Thymus (tissue), 11 donors: ENCODE data around the gene OPRM1. TPM values are rescaled to one million over a fixed set of nuclear protein-coding genes. Genes with fewer than 3 reads are reported as not detected.

Experiments
- DNase-seq, 9 donors: peaks; one replicate each; pipeline ENCODE4 v3.0.0-alpha.2; 2013; ENCODE audit warnings: low spot score in 9 of 9, low read depth in 6 of 9, missing footprints in 1 of 9
- H3K27ac ChIP-seq, 2 donors: one replicate each; pipeline ENCODE4 v1.5.1; 2013; ENCODE audit warnings: control low read depth in 1 of 2, low read depth in 1 of 2, low read length in 1 of 2, mild to moderate bottlenecking in 1 of 2, moderate library complexity in 1 of 2
- H3K27me3 ChIP-seq, 2 donors: one replicate each; pipeline ENCODE4 v1.5.1; 2013; ENCODE audit warnings: low read length in 1 of 2; ENCODE audit not compliant: control insufficient read depth in 2 of 2, insufficient read depth in 1 of 2
- H3K36me3 ChIP-seq, 2 donors: one replicate each; pipeline ENCODE4 v1.5.1; 2013; ENCODE audit warnings: low read length in 1 of 2, mild to moderate bottlenecking in 1 of 2, moderate library complexity in 1 of 2; ENCODE audit not compliant: control insufficient read depth in 2 of 2, insufficient read depth in 2 of 2
- H3K4me1 ChIP-seq, 2 donors: one replicate each; pipeline ENCODE4 v1.5.1; 2013; ENCODE audit warnings: low read length in 2 of 2; ENCODE audit not compliant: control insufficient read depth in 2 of 2, insufficient read depth in 2 of 2
- H3K4me3 ChIP-seq, 2 donors: one replicate each; pipeline ENCODE4 v1.5.1; 2013; ENCODE audit warnings: low read length in 2 of 2, control low read depth in 1 of 2, mild to moderate bottlenecking in 1 of 2
- H3K9me3 ChIP-seq, 2 donors: one replicate each; pipeline ENCODE4 v1.5.1; 2013; ENCODE audit warnings: low read length in 1 of 2, mild to moderate bottlenecking in 1 of 2; ENCODE audit not compliant: control insufficient read depth in 2 of 2, insufficient read depth in 1 of 2
- WGBS: extraction: QIAGEN DNeasy Blood & Tissue Kit; methylation state at CpG from one replicate; pipeline ENCODE4 v1.1.7; 2013; 5-methylcytosine and 5-hydroxymethylcytosine counted together
- polyA plus RNA-seq: library from polyadenylated mRNA; stranded (reverse); fragments of 200-250 nt; gene quantifications from one replicate; pipeline ENCODE4 v1.2.3, GENCODE V29; 2013
- total RNA-seq: library from RNA; stranded (reverse); fragments of 120-200 nt; gene quantifications from one replicate; pipeline ENCODE4 v1.2.4, GENCODE V29; 2013
- donor health status: healthy.

OPRM1 gene
- total and polyA plus RNA-seq, 2 donors, result 0.02 TPM; not detected in 1

DNA sequence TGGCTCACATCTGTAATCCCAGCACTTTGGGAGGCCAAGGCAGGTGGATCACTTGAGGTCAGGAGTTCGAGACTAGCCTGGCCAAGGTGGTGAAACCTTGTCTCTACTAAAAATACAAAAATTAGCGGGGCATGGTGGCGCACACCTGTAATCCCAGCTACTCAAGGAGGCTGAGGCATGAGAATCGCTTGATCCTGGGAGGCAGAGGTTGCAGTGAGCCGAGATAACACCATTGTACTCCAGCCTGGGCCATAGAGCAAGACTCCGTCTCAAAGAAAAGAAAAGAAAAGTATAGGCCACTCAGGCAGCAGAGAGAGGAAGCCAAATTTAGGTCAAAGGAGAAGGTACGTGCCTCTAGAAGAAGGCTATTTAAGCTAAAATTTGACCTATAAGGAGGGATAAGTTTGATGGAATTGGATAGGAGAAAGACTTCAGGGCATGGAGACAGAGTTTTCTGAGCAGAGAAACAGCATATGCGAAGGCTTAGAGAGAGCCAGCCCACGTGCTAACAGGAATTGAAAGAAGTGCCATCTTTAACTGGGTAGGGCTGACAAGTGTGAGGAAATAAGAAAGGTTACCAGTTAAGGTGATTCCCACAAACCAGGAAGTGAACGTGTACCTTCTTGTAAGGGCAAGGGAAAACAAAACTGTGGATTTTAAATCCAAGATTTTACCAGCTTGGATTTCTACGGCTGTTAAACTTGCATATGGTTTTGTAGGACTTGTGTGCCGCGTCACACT lies 203.7 kb downstream of the OPRM1 start:
- no peak overlapping the region for H3K27ac ChIP-seq

DNA sequence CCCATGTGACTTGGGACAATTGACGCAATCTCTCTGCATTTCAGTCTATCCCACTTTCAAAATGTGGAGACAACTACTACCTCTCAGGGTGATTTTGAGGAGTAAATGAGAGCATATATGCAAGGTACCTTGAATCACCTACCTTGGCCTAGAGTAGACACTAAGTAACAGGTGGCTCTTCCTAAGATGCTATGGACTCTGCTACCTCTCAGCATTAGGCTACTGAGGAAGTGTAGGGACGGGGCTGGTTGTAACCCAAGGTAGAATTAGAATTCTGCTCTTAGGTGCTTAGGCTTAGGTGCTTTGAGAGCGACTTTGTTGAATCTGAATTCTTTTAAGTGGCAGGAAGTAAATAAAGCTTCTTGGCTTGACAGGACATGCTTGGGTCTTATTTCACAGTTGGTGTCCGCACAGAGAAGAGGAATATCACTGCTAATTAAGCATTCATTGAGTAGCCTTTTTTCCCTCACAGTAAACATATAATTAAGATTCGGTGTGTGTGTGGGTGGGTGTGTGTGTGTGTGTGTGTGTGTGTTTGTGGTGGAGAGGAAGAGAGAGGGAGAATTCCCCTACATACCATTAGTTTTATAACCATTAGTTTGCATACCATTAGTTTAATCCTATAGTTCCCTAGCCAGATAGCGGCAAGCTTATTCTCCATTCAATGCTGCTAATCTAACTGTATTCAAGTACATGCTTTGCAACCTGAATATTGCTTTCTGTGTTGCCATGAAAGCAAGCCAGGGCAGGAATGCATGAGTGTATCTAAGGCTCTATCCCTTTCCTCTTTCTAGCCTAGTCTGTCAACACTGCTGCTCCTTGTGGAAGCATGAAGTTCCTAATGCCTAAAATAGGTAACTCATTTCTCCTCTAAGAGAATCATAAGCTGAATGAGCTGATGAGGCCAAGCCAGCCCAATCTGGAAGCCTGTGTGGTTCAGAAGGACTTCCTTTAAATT lies 205.0 kb downstream of the OPRM1 start:
- DNase-seq, result peak in 1 of 9 donors; percentile 46
- H3K4me3 ChIP-seq, result peak overlapping the region in 1 of 2 donors; percentile 65
- peaks cover 0 to 10% of the 10 kb centered on the region in 2 donors for H3K36me3 ChIP-seq
- peaks cover 15 to 48% of the 10 kb centered on the region in 2 donors for H3K4me1 ChIP-seq
- 64% methylated on average over 6 of the region's 6 CpGs for WGBS
- no peaks in the 10 kb centered on the region for H3K9me3 ChIP-seq
- H3K27me3 ChIP-seq, result no peaks in the 10 kb centered on the region
- peak overlapping the region in 1 of 2 donors; percentile 62 for H3K27ac ChIP-seq

More for the DNA sequence above, 203.7 kb downstream of the OPRM1 start:
- peaks cover 13 to 46% of the 10 kb centered on the region in 2 donors for H3K4me1 ChIP-seq
- no peak overlapping the region for H3K4me3 ChIP-seq
- 95% methylated on average over 13 of the region's 13 CpGs for WGBS
- DNase-seq, result no peak
- no peaks in the 10 kb centered on the region for H3K9me3 ChIP-seq
- H3K36me3 ChIP-seq, result peaks cover 0 to 10% of the 10 kb centered on the region in 2 donors
- H3K27me3 ChIP-seq, result no peaks in the 10 kb centered on the region

DNA sequence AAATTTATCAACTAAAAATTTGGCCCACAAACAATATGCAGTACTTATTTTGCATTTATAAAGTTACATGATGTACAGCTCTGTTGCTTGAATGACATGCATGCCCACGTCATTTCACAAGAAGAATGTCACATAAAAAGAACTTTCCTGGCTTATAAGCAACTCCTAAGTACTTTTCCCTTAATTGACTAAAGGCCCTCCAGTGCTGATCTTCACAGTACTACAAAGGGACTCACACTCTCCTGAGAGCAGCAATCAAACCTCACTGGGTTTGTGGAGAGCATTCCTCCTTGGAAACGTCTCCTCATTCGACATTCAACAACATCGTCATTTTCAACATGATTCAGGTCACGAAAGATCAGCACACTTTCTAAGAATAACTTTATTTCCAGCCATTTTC lies 206.5 kb downstream of the OPRM1 start:
- Histone ChIP-seq H3K9me3 (no peaks in the 10 kb centered on the region), H3K4me3 (peak overlapping the region; percentile 61 to 65), H3K27me3 (no peaks in the 10 kb centered on the region), H3K4me1 (peaks cover 23 to 57% of the 10 kb centered on the region in 2 donors), H3K36me3 (peaks cover 0 to 10% of the 10 kb centered on the region in 2 donors), H3K27ac (peak overlapping the region; percentile 34 to 83)
- no peak for DNase-seq
- 73% methylated on average over 5 of the region's 5 CpGs for WGBS

- no peak for DNase-seq
- Histone ChIP-seq H3K9me3 (no peaks in the 10 kb centered on the region), H3K4me1 (peaks cover 33 to 68% of the 10 kb centered on the region in 2 donors), H3K36me3 (peaks cover 0 to 6% of the 10 kb centered on the region in 2 donors), H3K27me3 (no peaks in the 10 kb centered on the region), H3K4me3 (peak overlapping the region; percentile 61 to 65), H3K27ac (peak overlapping the region; percentile 82 to 91)
- WGBS, result 85% methylated on average over 7 of the region's 7 CpGs
Measured at GRCh38 chr6:154246723-154247118, 207.7 kb downstream of the OPRM1 start.

GRCh38 chr6:154247119-154247861 lies 208.2 kb downstream of the OPRM1 start:
- WGBS, result 27% methylated on average over 12 of the region's 12 CpGs
- peaks cover 0 to 6% of the 10 kb centered on the region in 2 donors for H3K36me3 ChIP-seq
- no peaks in the 10 kb centered on the region for H3K9me3 ChIP-seq
- H3K27ac ChIP-seq, result peak overlapping the region; percentile 82 to 91
- H3K27me3 ChIP-seq, result no peaks in the 10 kb centered on the region
- DNase-seq, result peak in 1 of 9 donors; percentile 68
- peak overlapping the region; percentile 61 to 65 for H3K4me3 ChIP-seq
- peaks cover 34 to 71% of the 10 kb centered on the region in 2 donors for H3K4me1 ChIP-seq

GRCh38 chr6:154249499-154250298 lies 210.7 kb downstream of the OPRM1 start:
- Histone ChIP-seq H3K9me3 (peaks cover 0 to 3% of the 10 kb centered on the region in 2 donors), H3K4me3 (peak overlapping the region in 1 of 2 donors; percentile 3), H3K36me3 (no peaks in the 10 kb centered on the region), H3K27ac (peak overlapping the region; percentile 95 to 99), H3K4me1 (peaks cover 24 to 59% of the 10 kb centered on the region in 2 donors), H3K27me3 (no peaks in the 10 kb centered on the region)
- DNase-seq, result peak in 7 of 9 donors; percentile 50 to 89 (median 66)
- WGBS, result 47% methylated on average over 8 of the region's 8 CpGs

- 94% methylated on average over 4 of the region's 4 CpGs for WGBS
- Histone ChIP-seq H3K27ac (peak overlapping the region in 1 of 2 donors; percentile 2), H3K4me1 (peaks cover 24 to 45% of the 10 kb centered on the region in 2 donors), H3K36me3 (no peaks in the 10 kb centered on the region), H3K9me3 (peaks cover 0 to 3% of the 10 kb centered on the region in 2 donors), H3K27me3 (no peaks in the 10 kb centered on the region), H3K4me3 (no peak overlapping the region)
- no peak for DNase-seq
Measured at GRCh38 chr6:154251116-154251515, 212.1 kb downstream of the OPRM1 start.

GRCh38 chr6:154252678-154253077 lies 213.6 kb downstream of the OPRM1 start:
- Histone ChIP-seq H3K4me3 (no peak overlapping the region), H3K36me3 (no peaks in the 10 kb centered on the region), H3K27me3 (no peaks in the 10 kb centered on the region), H3K27ac (peak overlapping the region in 1 of 2 donors; percentile 7), H3K9me3 (peaks cover 0 to 5% of the 10 kb centered on the region in 2 donors), H3K4me1 (peaks cover 24 to 35% of the 10 kb centered on the region in 2 donors)
- peak in 1 of 9 donors; percentile 53 for DNase-seq
- WGBS, result 83% methylated on average over 3 of the region's 3 CpGs
